ENCODE results near the gene SAMD10.
A peak's percentile ranks its signal among the peaks of the same experiment; 100 is the strongest.
"Not testable (repeated sequence)": the region's sequence is repeated elsewhere in the genome, so short reads cannot be mapped to it uniquely, and the experiment has no call there.

The SAMD10 gene

GRCh38 chr20:63979557-63980316 is at the start of gene SAMD10:
Gene SAMD10 (minus strand): TSS chr20:63979642. CDS start chr20:63979467, 175 bp downstream.
- peak; percentile 82 for DNase-seq

- DNase-seq = no peak
Observed at GRCh38 chr20:64027981-64028685, 48.7 kb upstream of the SAMD10 start.

GRCh38 chr20:64025826-64026412 is 46.5 kb upstream of the SAMD10 start:
- no peak for DNase-seq

GRCh38 chr20:64025101-64025825 is 45.8 kb upstream of the SAMD10 start:
- DNase-seq = no peak

GRCh38 chr20:64024141-64024990 is 44.9 kb upstream of the SAMD10 start:
- no peak for DNase-seq

GRCh38 chr20:64023361-64024140 is 44.1 kb upstream of the SAMD10 start:
- DNase-seq = no peak

- DNase-seq = no peak
Observed at GRCh38 chr20:64022671-64023360, 43.4 kb upstream of the SAMD10 start.

GRCh38 chr20:64021124-64021975 is 41.9 kb upstream of the SAMD10 start:
- no peak for DNase-seq

- no peak for DNase-seq
Observed at GRCh38 chr20:64015635-64016034, 36.2 kb upstream of the SAMD10 start.

- not testable (repeated sequence) for DNase-seq
Observed at GRCh38 chr20:64012385-64013154, 33.1 kb upstream of the SAMD10 start.

GRCh38 chr20:64011366-64011779 is 31.9 kb upstream of the SAMD10 start:
- no peak for DNase-seq

GRCh38 chr20:64010711-64011237 is 31.3 kb upstream of the SAMD10 start:
- peak; percentile 48 for DNase-seq

GRCh38 chr20:64009811-64010387 is 30.5 kb upstream of the SAMD10 start:
- DNase-seq = peak; percentile 47

GRCh38 chr20:64006902-64007301 is 27.5 kb upstream of the SAMD10 start:
- no peak for DNase-seq

- DNase-seq = no peak
Observed at GRCh38 chr20:64006490-64006889, 27.0 kb upstream of the SAMD10 start.

- DNase-seq = no peak
Observed at GRCh38 chr20:64005394-64005793, 26.0 kb upstream of the SAMD10 start.

- DNase-seq = no peak
Observed at GRCh38 chr20:64003960-64004725, 24.7 kb upstream of the SAMD10 start.
